ENCODE measurements around the gene MOB3B.

Gene MOB3B

DNA sequence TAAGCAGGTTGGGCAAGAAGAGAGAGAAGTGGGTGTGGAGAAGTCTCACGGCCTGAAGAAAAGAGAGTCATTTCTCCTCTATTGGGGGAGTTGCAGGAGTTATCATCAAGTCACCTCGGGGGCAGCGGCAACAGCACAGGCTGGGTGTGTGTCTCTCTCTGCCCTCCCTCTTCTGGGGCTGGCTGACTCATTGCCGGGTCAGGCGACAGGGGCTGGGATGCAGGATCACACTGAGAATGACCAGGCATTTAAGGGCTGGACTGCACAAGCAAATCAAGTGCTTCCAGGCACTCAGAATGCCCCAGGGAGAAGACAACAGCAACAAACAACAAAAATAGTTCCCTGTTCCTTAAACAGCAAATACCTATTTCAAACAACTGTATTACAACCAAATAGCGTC, 226.4 kb downstream of the MOB3B start:
- Histone ChIP-seq H3K36me3 (ENCODE audit: control insufficient read depth, insufficient read depth, low read length) (no peaks in the 10 kb centered on the region), H3K9me3 (ENCODE audit: control insufficient read depth, insufficient read depth, low read depth, low read length) (0 out of 2 replicates have a peak, but pooled peaks cover 7% of the 10 kb centered on the region), H3K27me3 (ENCODE audit: control insufficient read depth, insufficient read depth, low read length) (0 out of 2 replicates have a peak, but pooled peaks cover 2% of the 10 kb centered on the region), H3K4me3 (ENCODE audit: low read depth, low read length) (no peak overlapping the region), H3K4me1 (ENCODE audit: control insufficient read depth, insufficient read depth, low read length) (peaks cover 6% of the 10 kb centered on the region), H3K27ac (ENCODE audit: low read depth, low read length) (no peak overlapping the region), H3K9ac (ENCODE audit: low read length) (no peak overlapping the region)

DNA sequence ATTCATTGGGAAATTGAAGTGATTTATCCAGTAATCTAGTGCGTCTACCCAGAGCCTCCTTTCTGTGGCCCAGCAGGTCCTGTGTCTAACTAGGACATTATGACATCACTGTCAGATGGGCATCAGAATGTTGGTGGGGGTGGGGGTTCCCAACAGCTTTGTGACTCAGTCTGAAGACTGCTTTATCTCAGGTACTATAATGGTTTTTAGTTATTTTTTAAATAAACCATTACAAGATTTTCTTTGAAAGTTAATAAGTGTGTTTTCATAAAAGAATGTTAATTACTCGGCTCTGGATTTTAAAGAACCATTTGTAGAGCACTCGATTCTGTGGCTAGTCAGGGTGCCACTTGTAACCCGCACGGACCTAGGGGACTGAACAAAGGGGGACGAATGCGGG, 232.6 kb downstream of the MOB3B start, which contains the start of gene EQTN:
Gene EQTN, minus strand, starts transcription at position 101 of the 400 bp plus-strand sequence. Its CDS starts 95 bp downstream, at position 6.
- no peak within 1 kb of the TSS for H3K9ac ChIP-seq (ENCODE audit: low read length)
- no peaks in the 10 kb centered on the region for H3K36me3 ChIP-seq (ENCODE audit: control insufficient read depth, insufficient read depth, low read length)
- H3K4me1 ChIP-seq (ENCODE audit: control insufficient read depth, insufficient read depth, low read length), result no peaks in the 10 kb centered on the region
- no peak within 1 kb of the TSS for H3K4me3 ChIP-seq (ENCODE audit: low read depth, low read length)
- no peaks in the 10 kb centered on the region for H3K27me3 ChIP-seq (ENCODE audit: control insufficient read depth, insufficient read depth, low read length)
- no peaks in the 10 kb centered on the region for H3K9me3 ChIP-seq (ENCODE audit: control insufficient read depth, insufficient read depth, low read depth, low read length)
- H3K27ac ChIP-seq (ENCODE audit: low read depth, low read length), result no peak within 1 kb of the TSS

DNA sequence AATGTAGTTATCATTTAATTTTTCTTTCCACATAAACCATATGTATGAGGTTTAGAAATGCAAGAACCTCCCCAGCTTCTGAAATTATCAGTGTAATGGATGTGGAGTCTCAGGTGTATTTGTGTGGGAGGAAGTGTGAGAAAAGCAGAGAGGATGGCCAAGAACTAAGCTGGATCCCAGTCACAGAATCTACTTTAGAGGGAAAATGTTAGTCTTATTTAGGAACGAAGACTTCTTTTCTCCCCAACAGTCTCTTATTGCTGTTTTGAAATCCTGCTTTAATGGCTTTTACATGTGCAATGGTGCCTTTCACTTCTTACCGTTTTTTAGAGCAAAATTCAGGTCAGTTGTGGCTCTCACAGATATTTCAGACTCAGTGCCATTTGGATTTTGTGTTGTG, 235.6 kb downstream of the MOB3B start:
- no peaks in the 10 kb centered on the region for H3K36me3 ChIP-seq (ENCODE audit: control insufficient read depth, insufficient read depth, low read length)
- no peak overlapping the region for H3K27ac ChIP-seq (ENCODE audit: low read depth, low read length)
- no peak overlapping the region for H3K4me3 ChIP-seq (ENCODE audit: low read depth, low read length)
- H3K27me3 ChIP-seq (ENCODE audit: control insufficient read depth, insufficient read depth, low read length), result no peaks in the 10 kb centered on the region
- no peaks in the 10 kb centered on the region for H3K4me1 ChIP-seq (ENCODE audit: control insufficient read depth, insufficient read depth, low read length)
- no peak overlapping the region for H3K9ac ChIP-seq (ENCODE audit: low read length)
- H3K9me3 ChIP-seq (ENCODE audit: control insufficient read depth, insufficient read depth, low read depth, low read length), result no peaks in the 10 kb centered on the region

DNA sequence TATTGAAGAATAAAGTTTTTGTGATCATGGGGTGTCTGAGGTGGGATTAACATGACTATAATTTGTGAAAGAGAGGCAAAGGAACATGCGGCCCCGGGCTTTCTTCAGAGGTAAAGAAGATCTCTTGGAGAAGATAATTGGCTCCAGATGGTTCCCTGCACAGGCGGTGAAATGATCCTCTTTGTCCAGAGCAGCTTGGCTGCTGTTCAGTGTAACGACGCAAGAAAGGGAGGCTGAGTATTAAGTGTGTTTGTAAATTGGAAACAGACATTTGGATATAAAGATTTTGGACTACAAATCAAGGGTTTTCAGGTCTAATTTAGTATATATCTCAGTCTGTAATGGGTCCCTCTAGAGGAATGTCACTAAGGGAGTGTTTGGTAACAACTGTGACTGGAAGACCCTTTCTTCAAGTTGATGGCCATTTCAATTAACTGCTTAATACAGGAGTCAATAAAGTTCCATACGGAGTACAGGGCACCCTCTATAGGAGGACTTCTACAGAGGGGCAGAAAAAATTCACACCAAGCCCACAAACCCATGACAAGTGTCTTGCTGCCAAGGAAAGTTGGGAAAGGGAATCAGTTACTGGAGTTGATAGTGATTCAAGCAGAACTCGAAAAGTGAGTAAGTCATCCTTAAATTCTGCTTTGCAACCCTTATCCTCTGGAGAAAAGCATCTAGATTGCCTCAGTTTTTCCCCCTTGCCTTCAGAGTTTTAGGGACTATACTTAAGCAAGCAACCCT, 236.8 kb downstream of the MOB3B start:
- Histone ChIP-seq H3K9me3 (ENCODE audit: control insufficient read depth, insufficient read depth, low read depth, low read length) (no peaks in the 10 kb centered on the region), H3K27ac (ENCODE audit: low read depth, low read length) (no peak overlapping the region), H3K36me3 (ENCODE audit: control insufficient read depth, insufficient read depth, low read length) (no peaks in the 10 kb centered on the region), H3K9ac (ENCODE audit: low read length) (no peak overlapping the region), H3K4me3 (ENCODE audit: low read depth, low read length) (no peak overlapping the region), H3K4me1 (ENCODE audit: control insufficient read depth, insufficient read depth, low read length) (no peaks in the 10 kb centered on the region), H3K27me3 (ENCODE audit: control insufficient read depth, insufficient read depth, low read length) (no peaks in the 10 kb centered on the region)

DNA sequence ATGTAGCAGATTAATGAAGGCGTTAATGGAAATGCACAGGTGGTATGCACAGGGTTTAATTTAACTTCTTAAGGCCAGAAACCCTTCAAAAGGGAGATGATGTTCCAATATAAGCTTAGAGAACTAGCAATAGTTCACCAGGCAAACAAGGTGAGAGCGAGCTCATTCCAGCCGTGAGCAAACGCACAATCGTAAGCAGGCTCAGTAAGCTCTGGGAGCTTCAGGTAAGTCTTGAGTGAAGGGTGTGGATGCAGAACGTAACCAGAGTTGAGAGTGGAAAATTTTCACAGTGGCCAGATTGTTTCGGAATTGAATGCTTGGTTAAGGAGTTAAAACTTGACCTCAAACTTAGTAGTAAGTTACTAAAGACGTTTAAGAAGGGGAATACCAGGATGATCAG, 238.3 kb downstream of the MOB3B start:
- no peak overlapping the region for H3K9ac ChIP-seq (ENCODE audit: low read length)
- H3K4me1 ChIP-seq (ENCODE audit: control insufficient read depth, insufficient read depth, low read length), result no peaks in the 10 kb centered on the region
- H3K27me3 ChIP-seq (ENCODE audit: control insufficient read depth, insufficient read depth, low read length), result no peaks in the 10 kb centered on the region
- no peaks in the 10 kb centered on the region for H3K36me3 ChIP-seq (ENCODE audit: control insufficient read depth, insufficient read depth, low read length)
- no peak overlapping the region for H3K4me3 ChIP-seq (ENCODE audit: low read depth, low read length)
- no peaks in the 10 kb centered on the region for H3K9me3 ChIP-seq (ENCODE audit: control insufficient read depth, insufficient read depth, low read depth, low read length)
- H3K27ac ChIP-seq (ENCODE audit: low read depth, low read length), result no peak overlapping the region

DNA sequence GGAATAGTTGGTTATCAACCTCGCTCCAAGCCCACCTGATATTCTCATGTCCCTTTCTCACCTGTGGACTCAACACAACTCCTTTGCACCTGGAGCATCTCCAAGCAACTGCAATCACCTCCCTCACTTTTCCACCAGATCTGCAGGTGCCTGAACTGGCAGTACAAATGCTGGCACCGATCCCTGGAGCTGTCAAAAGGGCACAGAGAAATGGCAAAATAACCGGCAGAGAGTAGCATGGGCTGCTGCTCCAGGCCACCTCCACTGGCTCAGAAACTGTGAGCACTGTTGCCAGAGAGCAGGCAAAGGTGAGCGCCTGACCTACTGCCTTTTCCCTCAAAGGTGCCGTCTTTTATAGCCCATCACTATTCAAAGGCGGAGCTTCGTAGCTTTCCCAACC, 247.3 kb downstream of the MOB3B start:
- no peaks in the 10 kb centered on the region for H3K4me1 ChIP-seq (ENCODE audit: control insufficient read depth, insufficient read depth, low read length)
- no peak overlapping the region for H3K4me3 ChIP-seq (ENCODE audit: low read depth, low read length)
- H3K27me3 ChIP-seq (ENCODE audit: control insufficient read depth, insufficient read depth, low read length), result no peaks in the 10 kb centered on the region
- no peaks in the 10 kb centered on the region for H3K36me3 ChIP-seq (ENCODE audit: control insufficient read depth, insufficient read depth, low read length)
- no peak overlapping the region for H3K9ac ChIP-seq (ENCODE audit: low read length)
- H3K9me3 ChIP-seq (ENCODE audit: control insufficient read depth, insufficient read depth, low read depth, low read length), result no peaks in the 10 kb centered on the region
- H3K27ac ChIP-seq (ENCODE audit: low read depth, low read length), result no peak overlapping the region

DNA sequence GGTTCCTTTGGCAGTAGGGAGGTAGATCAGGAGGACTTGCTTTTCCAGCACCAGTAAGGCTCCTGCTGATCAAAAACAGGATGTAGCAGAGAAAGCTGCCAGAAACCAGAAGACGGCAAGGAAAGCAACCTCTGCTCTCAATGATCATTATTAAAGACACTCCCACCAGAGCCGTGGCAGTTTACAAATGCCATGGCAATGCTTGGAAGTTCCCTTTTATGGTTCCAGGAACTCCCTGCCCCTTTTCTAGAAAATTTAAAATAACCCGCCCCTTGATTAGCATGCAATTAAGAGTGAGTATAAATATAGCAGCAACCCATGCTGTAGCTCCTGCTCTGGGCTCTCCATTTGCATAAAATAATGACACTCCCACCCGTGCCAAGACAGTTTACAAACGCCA, 248.8 kb downstream of the MOB3B start:
- no peak overlapping the region for H3K27ac ChIP-seq (ENCODE audit: low read depth, low read length)
- no peak overlapping the region for H3K4me3 ChIP-seq (ENCODE audit: low read depth, low read length)
- H3K36me3 ChIP-seq (ENCODE audit: control insufficient read depth, insufficient read depth, low read length), result no peaks in the 10 kb centered on the region
- no peak overlapping the region for H3K9ac ChIP-seq (ENCODE audit: low read length)
- H3K9me3 ChIP-seq (ENCODE audit: control insufficient read depth, insufficient read depth, low read depth, low read length), result no peaks in the 10 kb centered on the region
- no peaks in the 10 kb centered on the region for H3K27me3 ChIP-seq (ENCODE audit: control insufficient read depth, insufficient read depth, low read length)
- peaks cover 4% of the 10 kb centered on the region; the same call in 1 of the 2 replicates for H3K4me1 ChIP-seq (ENCODE audit: control insufficient read depth, insufficient read depth, low read length)

DNA sequence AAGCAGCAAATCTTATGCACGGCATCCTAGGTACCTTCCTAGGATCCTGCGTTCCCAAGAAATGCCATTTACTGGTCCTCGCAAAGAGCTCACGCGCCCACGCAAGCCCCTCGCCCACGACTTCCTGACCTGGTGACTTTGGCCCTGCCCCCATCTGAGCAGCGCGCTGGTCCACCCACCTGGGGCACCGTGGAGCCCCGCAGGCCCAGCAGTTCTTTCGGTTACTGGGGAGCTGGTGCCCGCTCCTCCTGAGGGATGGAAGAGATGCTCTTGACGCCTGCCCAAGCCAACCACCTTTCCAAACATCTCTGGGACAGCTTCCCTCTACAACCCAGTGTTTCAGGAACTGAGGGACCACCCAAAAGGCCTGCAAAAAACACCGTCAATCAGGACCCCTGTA, 249.4 kb downstream of the MOB3B start:
- no peaks in the 10 kb centered on the region for H3K36me3 ChIP-seq (ENCODE audit: control insufficient read depth, insufficient read depth, low read length)
- no peaks in the 10 kb centered on the region for H3K27me3 ChIP-seq (ENCODE audit: control insufficient read depth, insufficient read depth, low read length)
- no peak overlapping the region for H3K4me3 ChIP-seq (ENCODE audit: low read depth, low read length)
- H3K27ac ChIP-seq (ENCODE audit: low read depth, low read length), result no peak overlapping the region
- H3K4me1 ChIP-seq (ENCODE audit: control insufficient read depth, insufficient read depth, low read length), result peaks cover 4% of the 10 kb centered on the region; the same call in 1 of the 2 replicates
- H3K9me3 ChIP-seq (ENCODE audit: control insufficient read depth, insufficient read depth, low read depth, low read length), result no peaks in the 10 kb centered on the region
- H3K9ac ChIP-seq (ENCODE audit: low read length), result no peak overlapping the region

DNA sequence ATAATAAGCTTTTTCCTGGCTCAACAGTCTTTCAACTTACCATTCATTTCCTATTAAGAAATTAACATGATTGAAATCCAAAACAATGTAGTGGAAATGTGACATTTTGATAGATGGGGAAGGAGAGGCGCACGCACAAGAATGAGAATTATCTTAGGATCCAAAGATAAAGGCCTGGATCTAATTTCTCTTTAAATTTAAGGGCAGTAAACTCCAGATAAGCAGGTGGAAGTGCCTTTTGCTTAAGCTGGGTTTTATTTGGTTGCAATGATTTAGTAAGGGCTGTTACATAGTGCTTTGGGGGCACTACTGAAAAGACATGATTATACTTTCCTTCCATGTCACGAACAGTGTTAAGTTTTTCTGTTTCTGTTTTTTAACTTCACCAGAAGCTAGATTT, 250.0 kb downstream of the MOB3B start:
- H3K27ac ChIP-seq (ENCODE audit: low read depth, low read length), result no peak overlapping the region
- peaks cover 4% of the 10 kb centered on the region; the same call in 1 of the 2 replicates for H3K4me1 ChIP-seq (ENCODE audit: control insufficient read depth, insufficient read depth, low read length)
- H3K36me3 ChIP-seq (ENCODE audit: control insufficient read depth, insufficient read depth, low read length), result no peaks in the 10 kb centered on the region
- H3K4me3 ChIP-seq (ENCODE audit: low read depth, low read length), result no peak overlapping the region
- H3K9me3 ChIP-seq (ENCODE audit: control insufficient read depth, insufficient read depth, low read depth, low read length), result no peaks in the 10 kb centered on the region
- H3K9ac ChIP-seq (ENCODE audit: low read length), result no peak overlapping the region
- H3K27me3 ChIP-seq (ENCODE audit: control insufficient read depth, insufficient read depth, low read length), result no peaks in the 10 kb centered on the region

DNA sequence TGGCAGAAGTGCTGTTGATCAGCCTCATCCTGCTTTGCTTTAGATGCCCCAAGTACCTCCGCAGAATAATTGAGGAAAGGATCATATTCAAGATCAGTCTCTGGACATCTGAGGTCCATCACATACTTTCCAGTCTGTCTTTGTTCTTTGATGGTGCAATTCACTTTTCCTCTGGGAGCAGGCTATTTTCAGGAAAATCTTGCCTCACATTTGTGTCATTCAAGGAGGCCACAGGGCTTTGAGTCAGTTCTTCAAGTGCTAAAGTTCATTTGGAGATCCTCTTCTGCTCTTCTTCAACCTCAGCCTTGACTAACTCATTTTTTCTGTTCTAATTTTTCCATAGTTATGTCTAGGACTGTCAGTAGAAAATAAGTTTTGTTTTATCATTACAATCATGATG, 251.2 kb downstream of the MOB3B start:
- no peaks in the 10 kb centered on the region for H3K27me3 ChIP-seq (ENCODE audit: control insufficient read depth, insufficient read depth, low read length)
- H3K9me3 ChIP-seq (ENCODE audit: control insufficient read depth, insufficient read depth, low read depth, low read length), result no peaks in the 10 kb centered on the region
- peaks cover 4% of the 10 kb centered on the region; the same call in 1 of the 2 replicates for H3K4me1 ChIP-seq (ENCODE audit: control insufficient read depth, insufficient read depth, low read length)
- H3K27ac ChIP-seq (ENCODE audit: low read depth, low read length), result no peak overlapping the region
- H3K9ac ChIP-seq (ENCODE audit: low read length), result no peak overlapping the region
- no peak overlapping the region for H3K4me3 ChIP-seq (ENCODE audit: low read depth, low read length)
- no peaks in the 10 kb centered on the region for H3K36me3 ChIP-seq (ENCODE audit: control insufficient read depth, insufficient read depth, low read length)

DNA sequence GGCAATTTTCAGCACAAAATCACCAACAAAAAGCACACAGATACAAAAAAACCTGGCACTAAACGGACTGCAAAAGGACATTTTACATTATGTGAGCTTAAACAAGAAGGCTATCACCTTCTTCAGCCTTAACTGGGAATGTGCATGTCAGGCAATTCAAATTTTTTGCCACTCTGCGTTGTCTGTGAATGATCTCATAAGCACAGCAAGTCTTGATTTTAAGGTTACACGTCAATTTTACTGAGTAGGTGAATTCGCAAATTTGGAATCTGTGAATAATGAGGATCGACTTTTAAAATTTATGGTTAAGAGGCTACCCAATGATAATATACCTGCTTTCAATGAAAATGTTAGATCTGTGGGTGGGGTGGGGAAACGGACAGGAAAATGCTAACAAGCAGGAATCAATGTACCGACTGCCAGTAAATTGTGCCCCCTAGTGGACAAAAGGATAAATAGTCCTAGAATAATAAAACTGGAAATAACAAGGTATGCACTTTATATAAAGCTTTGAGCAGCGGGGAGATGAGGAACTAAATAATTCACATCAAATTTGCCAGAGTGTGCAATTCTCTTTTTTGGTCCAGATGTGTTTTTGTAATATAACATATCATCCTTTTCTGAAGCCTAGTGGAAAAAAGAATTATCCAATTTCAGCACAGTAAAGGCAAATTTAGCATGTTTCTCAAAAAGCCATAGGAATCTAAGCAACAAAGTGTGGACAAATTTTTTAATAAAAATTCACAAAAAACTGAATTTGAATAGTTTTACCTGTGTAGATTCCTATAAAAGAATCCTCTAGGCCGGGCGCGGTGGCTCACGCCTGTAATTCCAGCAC, 253.2 kb downstream of the MOB3B start:
- H3K9me3 ChIP-seq (ENCODE audit: control insufficient read depth, insufficient read depth, low read depth, low read length), result no peaks in the 10 kb centered on the region
- no peaks in the 10 kb centered on the region for H3K36me3 ChIP-seq (ENCODE audit: control insufficient read depth, insufficient read depth, low read length)
- no peak overlapping the region for H3K9ac ChIP-seq (ENCODE audit: low read length)
- H3K4me1 ChIP-seq (ENCODE audit: control insufficient read depth, insufficient read depth, low read length), result peaks cover 4% of the 10 kb centered on the region; the same call in 1 of the 2 replicates
- H3K4me3 ChIP-seq (ENCODE audit: low read depth, low read length), result no peak overlapping the region
- H3K27me3 ChIP-seq (ENCODE audit: control insufficient read depth, insufficient read depth, low read length), result no peaks in the 10 kb centered on the region
- no peak overlapping the region for H3K27ac ChIP-seq (ENCODE audit: low read depth, low read length)

All from HUES6 (cell line).